Panc1 (cell line): ENCODE data around the gene UMAD1. TPM values are rescaled to one million over a fixed set of nuclear protein-coding genes. Genes with fewer than 3 reads are reported as not detected.

Experiments
- ATAC-seq: fragments of 200-7000 bp; cut with Tn5 transposase; 2 replicates; pipeline ENCODE4 v1.9.1; 2020; ENCODE audit warnings: mild to moderate bottlenecking, moderate library complexity
- BruUV-seq: library from RNA; stranded (reverse); fragments of 400-500 nt; replicated peaks from 2 replicates; lab custom pipeline; 2021; lab: Mats Ljungman, UMichigan
- CTCF ChIA-PET: fragments of 300-600 bp; sonication (Branson Sonifier 250); formaldehyde crosslinking; loops from one replicate; lab custom pipeline; 2022; ENCODE audit warnings: antibody characterized with exemption; lab: Charles Lee
- POLR2A ChIA-PET: fragments of 300-600 bp; sonication (Branson Sonifier 250); formaldehyde crosslinking; loops from one replicate; lab custom pipeline; 2022; ENCODE audit warnings: antibody characterized with exemption; lab: Charles Lee
- DNase-seq: peaks from one replicate; pipeline ENCODE4 v3.0.0-alpha.2; 2010; ENCODE audit warnings: low read depth, low spot score
- H3K27ac ChIP-seq: 2 replicates; pipeline ENCODE4 v1.5.1; 2011; ENCODE audit warnings: mild to moderate bottlenecking, low read length, inconsistent platforms
- H3K27me3 ChIP-seq: fragments of 200-500 bp; sonication (Bioruptor generic); 2 replicates; pipeline ENCODE4 v1.6.0; 2014; ENCODE audit warnings: low read length, inconsistent platforms; ENCODE audit not compliant: control insufficient read depth, insufficient read depth
- H3K36me3 ChIP-seq: fragments of 200-500 bp; sonication (Bioruptor generic); 2 replicates; pipeline ENCODE4 v1.5.1; 2014; ENCODE audit warnings: inconsistent platforms, mild to moderate bottlenecking, low read length, moderate library complexity; ENCODE audit not compliant: control insufficient read depth, insufficient read depth
- H3K4me1 ChIP-seq: 2 replicates; pipeline ENCODE4 v1.5.1; 2011; ENCODE audit warnings: inconsistent platforms, mild to moderate bottlenecking, low read length, moderate library complexity; ENCODE audit not compliant: control insufficient read depth, insufficient read depth
- H3K4me3 ChIP-seq, 2 experiments: 2 replicates each; pipeline ENCODE4 v1.5.1; 2011 to 2012; ENCODE audit warnings: low read depth in 2 of 2, low read length in 2 of 2, mild to moderate bottlenecking in 2 of 2, inconsistent platforms in 1 of 2, moderate library complexity in 1 of 2
- H3K9me3 ChIP-seq: fragments of 200-500 bp; sonication (Bioruptor generic); 2 replicates; pipeline ENCODE4 v1.5.1; 2014; ENCODE audit warnings: low read depth, mild to moderate bottlenecking, inconsistent platforms, low read length, moderate library complexity; ENCODE audit not compliant: control insufficient read depth, insufficient read depth
- POLR2AphosphoS5 ChIP-seq: IDR thresholded peaks from 2 replicates; pipeline ENCODE4 v1.6.1; 2012; ENCODE audit warnings: mild to moderate bottlenecking, low read depth, low read length, moderate library complexity
- SIN3A ChIP-seq: IDR thresholded peaks from 2 replicates; pipeline ENCODE4 v1.6.1; 2012; ENCODE audit warnings: low read depth, mild to moderate bottlenecking, low read length, moderate library complexity, borderline replicate concordance; ENCODE audit not compliant: insufficient read depth
- TCF7L2 ChIP-seq: IDR thresholded peaks from 2 replicates; pipeline ENCODE4 v1.6.1; 2011; ENCODE audit warnings: mild to moderate bottlenecking, low read depth, low read length, inconsistent platforms
- in situ Hi-C: cut with HindIII; loops from 2 replicates; pipeline ENCODE4 v1.10.0; 2016; ENCODE audit warnings: low sequenced_read_pairs, low pct_unique_long_range_greater_than_20kb
- intact Hi-C: fragments of 100-400 bp; cut with micrococcal nuclease; formaldehyde crosslinking; loops from one replicate; pipeline ENCODE4 v1.10.0; 2022; ENCODE audit not compliant: unreplicated experiment
- total RNA-seq: library from RNA; stranded (reverse); gene quantifications from one replicate; pipeline ENCODE4 v1.2.1, GENCODE V29; 2021; ENCODE audit not compliant: unreplicated experiment
- TF ChIP-seq, protein P1 (sequence below): fragments of 450-650 bp; IDR thresholded peaks from 2 replicates; pipeline ENCODE4 v1.5.1; 2017; ENCODE audit warnings: mild to moderate bottlenecking
- TF ChIP-seq, protein P2 (sequence below), 2 experiments: IDR thresholded peaks; 2 replicates each; pipeline ENCODE4 v1.6.1; 2011 to 2012; ENCODE audit warnings: low read depth in 2 of 2, control low read depth in 1 of 2, low read length in 1 of 2, mild to moderate bottlenecking in 1 of 2, moderate library complexity in 1 of 2; ENCODE audit not compliant: insufficient read depth in 1 of 2

UMAD1 gene
- total RNA-seq, 1 experiment from 2014 or later = 19.9 TPM

DNA sequence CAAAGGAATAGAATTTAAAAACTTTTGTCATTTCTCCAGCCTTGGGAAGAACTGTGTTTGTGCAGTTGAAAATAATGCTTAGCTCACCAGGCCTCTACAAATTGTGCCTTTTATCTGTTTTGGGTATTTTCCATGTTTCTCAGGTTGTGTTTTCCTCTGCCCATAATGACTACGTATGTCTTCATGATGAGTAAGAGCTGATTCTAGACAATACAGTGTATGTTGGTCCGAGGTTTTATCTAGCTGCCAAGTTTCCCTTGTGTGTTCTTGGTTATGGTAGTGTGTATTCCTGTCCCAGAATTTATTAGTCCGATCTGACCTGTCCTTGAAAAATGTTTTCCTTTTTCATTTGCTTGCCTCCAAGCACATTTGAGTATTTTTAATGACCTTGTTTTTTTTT lies 244.3 kb downstream of the UMAD1 start:
- intact Hi-C loops (no loop called here), in situ Hi-C loops (no loop called here)
- no TSS peak for BruUV-seq
- TF ChIP-seq TCF7L2 (no peak), SIN3A (no peak)
- TF ChIP-seq, protein P1, sequence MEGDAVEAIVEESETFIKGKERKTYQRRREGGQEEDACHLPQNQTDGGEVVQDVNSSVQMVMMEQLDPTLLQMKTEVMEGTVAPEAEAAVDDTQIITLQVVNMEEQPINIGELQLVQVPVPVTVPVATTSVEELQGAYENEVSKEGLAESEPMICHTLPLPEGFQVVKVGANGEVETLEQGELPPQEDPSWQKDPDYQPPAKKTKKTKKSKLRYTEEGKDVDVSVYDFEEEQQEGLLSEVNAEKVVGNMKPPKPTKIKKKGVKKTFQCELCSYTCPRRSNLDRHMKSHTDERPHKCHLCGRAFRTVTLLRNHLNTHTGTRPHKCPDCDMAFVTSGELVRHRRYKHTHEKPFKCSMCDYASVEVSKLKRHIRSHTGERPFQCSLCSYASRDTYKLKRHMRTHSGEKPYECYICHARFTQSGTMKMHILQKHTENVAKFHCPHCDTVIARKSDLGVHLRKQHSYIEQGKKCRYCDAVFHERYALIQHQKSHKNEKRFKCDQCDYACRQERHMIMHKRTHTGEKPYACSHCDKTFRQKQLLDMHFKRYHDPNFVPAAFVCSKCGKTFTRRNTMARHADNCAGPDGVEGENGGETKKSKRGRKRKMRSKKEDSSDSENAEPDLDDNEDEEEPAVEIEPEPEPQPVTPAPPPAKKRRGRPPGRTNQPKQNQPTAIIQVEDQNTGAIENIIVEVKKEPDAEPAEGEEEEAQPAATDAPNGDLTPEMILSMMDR = no peak
- TF ChIP-seq, protein P2, sequence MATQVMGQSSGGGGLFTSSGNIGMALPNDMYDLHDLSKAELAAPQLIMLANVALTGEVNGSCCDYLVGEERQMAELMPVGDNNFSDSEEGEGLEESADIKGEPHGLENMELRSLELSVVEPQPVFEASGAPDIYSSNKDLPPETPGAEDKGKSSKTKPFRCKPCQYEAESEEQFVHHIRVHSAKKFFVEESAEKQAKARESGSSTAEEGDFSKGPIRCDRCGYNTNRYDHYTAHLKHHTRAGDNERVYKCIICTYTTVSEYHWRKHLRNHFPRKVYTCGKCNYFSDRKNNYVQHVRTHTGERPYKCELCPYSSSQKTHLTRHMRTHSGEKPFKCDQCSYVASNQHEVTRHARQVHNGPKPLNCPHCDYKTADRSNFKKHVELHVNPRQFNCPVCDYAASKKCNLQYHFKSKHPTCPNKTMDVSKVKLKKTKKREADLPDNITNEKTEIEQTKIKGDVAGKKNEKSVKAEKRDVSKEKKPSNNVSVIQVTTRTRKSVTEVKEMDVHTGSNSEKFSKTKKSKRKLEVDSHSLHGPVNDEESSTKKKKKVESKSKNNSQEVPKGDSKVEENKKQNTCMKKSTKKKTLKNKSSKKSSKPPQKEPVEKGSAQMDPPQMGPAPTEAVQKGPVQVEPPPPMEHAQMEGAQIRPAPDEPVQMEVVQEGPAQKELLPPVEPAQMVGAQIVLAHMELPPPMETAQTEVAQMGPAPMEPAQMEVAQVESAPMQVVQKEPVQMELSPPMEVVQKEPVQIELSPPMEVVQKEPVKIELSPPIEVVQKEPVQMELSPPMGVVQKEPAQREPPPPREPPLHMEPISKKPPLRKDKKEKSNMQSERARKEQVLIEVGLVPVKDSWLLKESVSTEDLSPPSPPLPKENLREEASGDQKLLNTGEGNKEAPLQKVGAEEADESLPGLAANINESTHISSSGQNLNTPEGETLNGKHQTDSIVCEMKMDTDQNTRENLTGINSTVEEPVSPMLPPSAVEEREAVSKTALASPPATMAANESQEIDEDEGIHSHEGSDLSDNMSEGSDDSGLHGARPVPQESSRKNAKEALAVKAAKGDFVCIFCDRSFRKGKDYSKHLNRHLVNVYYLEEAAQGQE (IDR thresholded peaks at IDR 0.05; ENCODE audit: insufficient read depth in 1 of 2, low read depth in 2 of 2, low read length in 1 of 2) = no peak
- Histone ChIP-seq H3K27me3 (no peaks in the 10 kb centered on the region), H3K36me3 (no peaks in the 10 kb centered on the region), H3K4me3 (no peak overlapping the region), H3K9me3 (no peaks in the 10 kb centered on the region), H3K4me1 (no peaks in the 10 kb centered on the region), H3K27ac (no peak overlapping the region)
- no peak for DNase-seq
- POLR2A ChIA-PET = interaction anchor here (0.9 kb wide), 1 partner anchor 273 kb away, joined by 3 read pairs; no protein-coding TSS in a partner anchor
- no peak for ATAC-seq
- CTCF ChIA-PET = no interaction called here

DNA sequence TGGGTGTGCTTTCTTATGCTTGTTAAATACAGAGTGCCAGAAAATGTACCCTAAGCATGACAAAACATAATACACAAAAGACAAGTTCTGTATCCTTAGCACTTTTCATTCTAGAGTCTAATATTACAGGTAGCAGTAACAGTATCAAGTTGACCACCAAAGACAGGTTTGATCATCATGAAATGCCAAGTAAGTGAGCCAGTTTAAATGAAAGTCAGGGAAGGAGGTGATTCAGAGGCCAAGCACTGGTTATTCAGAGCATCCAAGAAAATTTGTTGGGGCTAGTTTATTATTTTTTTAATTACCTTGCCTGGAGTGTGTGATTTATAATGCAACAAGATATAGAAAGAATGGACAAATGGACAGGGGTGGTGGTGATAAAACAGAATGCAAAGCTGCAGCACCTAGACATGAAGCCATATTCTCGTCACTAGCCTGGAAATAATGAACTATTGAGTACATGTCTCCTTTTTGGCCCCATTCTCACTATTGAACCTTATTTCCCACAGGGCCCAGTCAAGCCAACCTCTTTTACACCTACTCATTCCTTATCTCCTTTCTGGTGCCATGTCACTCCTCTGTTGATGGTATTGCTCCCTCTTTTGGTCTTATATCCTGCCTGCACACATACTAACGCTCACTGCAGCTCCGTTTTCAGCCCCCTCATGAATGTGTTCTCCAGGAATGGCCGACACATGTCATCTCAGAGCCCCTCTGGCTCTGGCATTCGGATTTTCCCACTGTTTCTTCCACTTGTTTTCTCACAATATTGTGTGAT lies 249.4 kb downstream of the UMAD1 start:
- in situ Hi-C loops (no loop called here), intact Hi-C loops (no loop called here)
- no peak for DNase-seq
- Histone ChIP-seq H3K9me3 (no peaks in the 10 kb centered on the region), H3K27me3 (no peaks in the 10 kb centered on the region), H3K4me1 (no peaks in the 10 kb centered on the region), H3K36me3 (no peaks in the 10 kb centered on the region), H3K4me3 (no peak overlapping the region), H3K27ac (no peak overlapping the region)
- ChIA-PET POLR2A (no interaction called here), CTCF (interaction anchor here (0.6 kb wide), 1 partner anchor 300 kb away, joined by 5 read pairs; no protein-coding TSS in a partner anchor)
- BruUV-seq = no TSS peak
- ATAC-seq = no peak
- TF ChIP-seq, protein P2 (IDR thresholded peaks at IDR 0.05; ENCODE audit: insufficient read depth in 1 of 2, low read depth in 2 of 2, low read length in 1 of 2) = no peak
- TF ChIP-seq SIN3A (no peak), POLR2AphosphoS5 (no peak), TCF7L2 (no peak)
- TF ChIP-seq, protein P1 = no peak
